Stimulated activated CD8-positive, alpha-beta memory T cell treated with anti-CD3 and anti-CD28 coated beads, Interleukin-15, amount 100 ng/mL, for 48 hours (primary cell): Measurements from ENCODE around the gene C8G.

Source experiments
- DNase-seq, 2 donors: peaks; one replicate each; pipeline ENCODE4 v3.0.0-alpha.2; 2020; ENCODE audit warnings: low read depth in 2 of 2

C8G gene

GRCh38 chr9:136982232-136983051 lies 37.4 kb downstream of the C8G start, which contains the start of gene LCNL1:
TSS of gene LCNL1 (plus strand) at chr9:136982993. CDS start at chr9:136983587, 594 bp downstream.
- no peak for DNase-seq

GRCh38 chr9:136983167-136983566 lies 38.1 kb downstream of the C8G start:
- DNase-seq, result no peak

GRCh38 chr9:136983656-136984314 lies 38.7 kb downstream of the C8G start:
- no peak for DNase-seq

GRCh38 chr9:136984464-136985026 lies 39.5 kb downstream of the C8G start:
- no peak for DNase-seq

GRCh38 chr9:136985027-136985602 lies 40.1 kb downstream of the C8G start:
- DNase-seq, result no peak

- no peak for DNase-seq
Measured at GRCh38 chr9:136985853-136986252, 40.8 kb downstream of the C8G start.

GRCh38 chr9:136988872-136989271 lies 43.8 kb downstream of the C8G start:
- DNase-seq, result no peak

GRCh38 chr9:136990242-136990911 lies 45.3 kb downstream of the C8G start:
- no peak for DNase-seq

GRCh38 chr9:136991993-136992818 lies 47.2 kb downstream of the C8G start, which contains the start of gene PAXX:
TSS of gene PAXX (plus strand) at chr9:136992422. CDS start at chr9:136992444, 22 bp downstream.
- DNase-seq, result peak; percentile 91

GRCh38 chr9:136992819-136993369 lies 47.9 kb downstream of the C8G start:
- no peak for DNase-seq

GRCh38 chr9:136994180-136994887 lies 49.3 kb downstream of the C8G start:
- DNase-seq, result no peak

- DNase-seq, result no peak
Measured at GRCh38 chr9:136994888-136995230, 49.8 kb downstream of the C8G start.

GRCh38 chr9:136995362-136995761 lies 50.3 kb downstream of the C8G start:
- no peak for DNase-seq

GRCh38 chr9:136995772-136996311 lies 50.8 kb downstream of the C8G start:
- DNase-seq, result no peak
